NCI-H2081 treated with DMSO at 0.1 percent for 48 hours (cell line): Measurements from ENCODE around the gene RPS6KA3.

Source experiments
- DNase-seq: peaks from one replicate; lab custom pipeline; 2025; lab: John Stamatoyannopoulos, UW

Gene RPS6KA3

GRCh38 chrX:20266810-20267606, at the start of gene RPS6KA3:
RPS6KA3 (minus strand) TSS chrX:20266909; CDS start chrX:20266632, 277 bp downstream.
- DNase-seq: peak; percentile 75

DNA sequence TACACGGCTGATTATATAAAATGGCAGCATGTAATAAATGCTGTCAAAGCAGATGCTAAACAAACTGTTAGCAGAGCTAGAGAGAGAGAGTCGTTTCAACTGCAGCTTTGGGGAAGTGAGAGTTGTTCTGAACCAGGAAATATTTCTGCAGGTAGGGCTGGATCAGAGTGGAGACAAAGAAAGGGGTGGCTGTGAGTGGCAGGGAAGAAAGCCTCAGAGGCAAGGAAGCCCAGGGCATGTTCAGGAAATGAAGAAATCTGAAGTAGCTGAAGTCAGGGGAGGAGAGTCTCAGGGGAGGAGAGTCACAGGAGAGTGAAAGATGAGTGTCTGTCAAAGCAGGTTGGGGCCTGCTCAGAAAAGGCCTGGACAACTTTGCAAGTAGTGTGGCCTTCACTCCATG, 48.4 kb upstream of the RPS6KA3 start:
- DNase-seq: no peak

- DNase-seq: no peak
Measured at GRCh38 chrX:20313899-20314298, 47.2 kb upstream of the RPS6KA3 start.

GRCh38 chrX:20312018-20312417, 45.3 kb upstream of the RPS6KA3 start:
- no peak for DNase-seq

- no peak for DNase-seq
Measured at GRCh38 chrX:20311505-20311904, 44.8 kb upstream of the RPS6KA3 start.

DNA sequence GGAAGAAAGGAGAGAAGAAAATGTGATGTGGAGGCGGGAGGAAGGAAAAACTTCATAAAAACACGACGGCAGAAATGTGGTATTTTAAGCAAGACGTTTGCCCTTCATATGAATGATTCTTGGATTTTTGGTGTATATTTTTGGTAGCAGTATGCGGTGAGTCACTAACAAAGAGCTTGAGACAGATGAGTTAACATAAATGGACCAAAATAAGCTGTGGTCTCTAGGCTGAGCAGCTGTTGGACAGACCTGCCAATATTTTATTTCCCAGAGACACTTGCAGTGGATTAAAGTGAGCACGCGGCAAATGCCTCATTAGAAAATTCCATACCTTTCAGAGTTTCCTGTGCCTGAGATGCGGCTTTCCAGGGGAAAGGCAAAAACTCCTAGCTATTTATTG, 43.1 kb upstream of the RPS6KA3 start:
- DNase-seq: no peak

GRCh38 chrX:20306668-20307067, 40.0 kb upstream of the RPS6KA3 start:
- DNase-seq: no peak

DNA sequence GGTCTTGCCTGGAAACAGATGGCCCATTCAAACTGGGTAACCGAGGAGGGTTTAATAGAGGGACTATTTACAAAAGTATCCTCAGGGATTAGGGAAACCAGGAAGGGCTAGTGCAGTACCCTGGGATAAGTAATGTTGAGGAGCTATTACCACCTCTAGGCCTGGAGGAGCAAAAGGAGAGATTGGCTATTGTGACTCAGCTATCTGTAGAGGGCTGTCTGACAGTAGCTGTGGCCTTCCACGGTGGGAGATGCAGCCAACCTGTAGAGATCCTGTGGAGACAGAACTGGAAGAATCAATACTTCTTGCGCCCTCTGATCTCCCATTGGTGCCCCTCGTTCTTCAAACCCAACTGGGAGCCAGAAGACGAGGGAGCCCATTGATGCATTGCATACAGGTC, 34.1 kb upstream of the RPS6KA3 start:
- no peak for DNase-seq

- DNase-seq: no peak
Measured at GRCh38 chrX:20294957-20295356, 28.2 kb upstream of the RPS6KA3 start.

GRCh38 chrX:20294284-20294683, 27.6 kb upstream of the RPS6KA3 start:
- no peak for DNase-seq

- DNase-seq: no peak
Measured at GRCh38 chrX:20285511-20285910, 18.8 kb upstream of the RPS6KA3 start.

- no peak for DNase-seq
Measured at GRCh38 chrX:20284992-20285391, 18.3 kb upstream of the RPS6KA3 start.

DNA sequence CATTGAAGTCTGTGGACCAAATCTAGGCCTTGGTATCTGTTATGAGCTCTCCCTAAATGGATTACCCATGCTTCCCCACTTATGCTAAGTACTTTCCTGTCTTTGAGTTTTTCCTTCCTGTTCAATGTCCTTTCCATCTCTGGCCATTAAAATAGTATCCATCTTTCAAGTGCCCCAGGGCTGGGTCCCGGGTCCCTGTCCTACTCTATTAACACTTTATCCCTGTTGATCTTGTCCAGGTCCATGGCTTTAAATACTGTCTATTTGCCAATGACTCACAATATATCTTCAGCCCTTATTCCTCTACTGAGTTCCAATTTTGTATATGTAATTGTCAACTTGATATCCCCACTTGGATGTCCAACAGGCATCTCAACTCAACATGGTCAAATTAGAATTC, 17.7 kb upstream of the RPS6KA3 start:
- no peak for DNase-seq

DNA sequence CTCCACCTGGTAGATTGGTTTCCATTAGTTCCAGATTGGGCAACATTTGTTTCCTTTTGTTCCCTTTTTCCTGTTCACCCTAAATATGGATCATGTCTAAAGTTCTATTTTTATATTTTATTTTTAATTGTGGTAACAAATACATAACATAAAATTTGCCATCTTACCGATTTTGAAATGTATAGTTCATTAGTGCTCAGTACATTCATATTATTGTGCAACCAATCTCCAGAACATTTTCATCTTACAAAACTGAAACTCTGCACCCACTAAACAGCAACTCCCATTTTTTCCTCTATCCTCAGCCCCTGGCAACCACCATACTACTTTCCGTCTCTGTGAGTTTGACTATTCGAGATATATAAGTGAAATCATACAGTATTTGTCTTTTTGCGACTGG, 14.2 kb upstream of the RPS6KA3 start:
- no peak for DNase-seq

DNA sequence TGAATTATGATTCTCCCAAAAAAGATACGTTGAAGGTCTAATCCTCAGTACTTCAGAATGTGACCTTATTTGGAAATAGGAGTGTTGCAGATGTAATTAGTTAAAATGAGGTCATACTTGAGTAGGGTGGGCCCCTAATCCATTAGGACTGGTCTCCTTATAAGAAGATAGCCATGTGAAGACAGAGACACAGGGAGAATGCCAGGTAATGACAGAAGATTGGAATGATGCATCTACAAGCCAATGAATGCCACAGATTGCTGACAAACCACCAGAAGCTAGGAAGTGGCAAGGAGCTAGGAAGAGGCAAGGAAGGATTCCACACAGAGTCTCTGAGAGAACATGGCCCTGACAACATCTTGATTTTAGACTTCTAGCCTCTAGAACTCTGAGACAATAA, 7.4 kb upstream of the RPS6KA3 start:
- DNase-seq: no peak

GRCh38 chrX:20271730-20272129, 5.0 kb upstream of the RPS6KA3 start:
- DNase-seq: no peak

GRCh38 chrX:20271186-20271585, 4.5 kb upstream of the RPS6KA3 start:
- no peak for DNase-seq

DNA sequence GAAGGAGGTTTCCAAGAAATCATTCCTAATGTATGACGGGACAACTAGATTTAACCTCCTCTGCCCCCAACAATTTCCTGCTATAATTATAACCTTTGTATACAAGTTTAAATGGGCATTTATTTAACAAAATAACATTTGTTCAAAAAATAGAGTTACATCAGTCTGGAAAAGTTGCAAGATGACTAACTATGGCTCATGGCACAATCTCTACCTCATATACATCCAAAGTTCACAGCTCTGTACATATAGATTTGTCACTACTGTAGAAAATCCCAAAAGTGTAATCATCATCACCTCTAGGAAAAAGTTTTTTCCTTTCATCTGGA, 3.8 kb upstream of the RPS6KA3 start:
- no peak for DNase-seq

GRCh38 chrX:20269848-20270561, 3.3 kb upstream of the RPS6KA3 start:
- no peak for DNase-seq

DNA sequence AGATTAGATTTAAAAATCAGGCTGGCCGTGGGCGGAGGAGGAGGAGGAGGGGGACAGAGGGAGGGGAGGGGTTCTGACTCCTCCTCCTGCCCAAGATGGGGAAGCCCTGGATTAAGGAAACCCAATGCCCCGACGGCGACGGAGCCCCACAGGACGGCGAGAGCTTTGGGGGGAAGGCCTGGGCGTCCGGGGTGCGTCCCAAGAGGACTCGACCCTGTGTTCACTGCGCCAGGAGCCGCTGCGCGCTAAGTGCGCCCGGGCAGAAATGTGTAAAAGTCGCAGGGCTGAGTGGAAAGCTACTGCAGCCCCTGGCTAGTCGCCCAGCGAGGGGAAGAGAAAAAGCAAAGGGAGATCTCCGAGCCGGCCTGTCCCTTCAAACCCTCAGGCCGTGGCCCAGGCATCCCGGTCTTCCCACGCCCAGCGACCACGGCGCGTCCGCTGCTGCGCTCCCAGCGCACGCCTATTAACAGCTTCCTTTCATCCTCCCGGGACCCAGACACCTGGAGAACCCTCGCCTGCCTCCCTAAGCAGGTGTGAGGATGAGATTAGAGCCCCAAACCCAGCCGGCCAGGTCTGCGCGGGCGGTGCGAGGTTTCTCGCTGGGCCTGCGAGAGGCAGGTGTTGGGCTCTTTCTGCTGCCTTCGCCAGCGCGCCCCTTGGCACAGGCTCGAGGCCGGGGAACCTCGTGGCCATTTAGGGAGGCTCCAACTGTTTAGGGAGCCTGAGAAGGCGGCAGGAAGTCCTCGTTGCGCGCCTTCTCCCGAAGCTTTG, 1.4 kb upstream of the RPS6KA3 start:
- no peak for DNase-seq

DNA sequence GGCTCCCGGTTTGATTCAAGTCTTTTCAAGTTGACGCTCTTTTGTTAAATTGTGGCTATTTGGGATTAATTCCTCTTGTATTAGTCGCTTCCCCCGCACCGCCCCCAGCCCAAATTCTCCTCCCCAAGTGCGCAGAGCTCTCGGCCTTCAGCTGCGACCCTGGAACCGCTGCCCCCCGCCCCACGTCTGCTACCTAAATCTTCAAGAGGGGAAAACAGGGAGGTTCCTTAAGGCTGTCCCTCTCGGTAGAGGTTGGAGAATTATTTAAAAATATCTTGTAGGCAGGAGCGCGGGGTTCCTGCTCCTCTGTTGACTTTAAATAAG, 860 bp upstream of the RPS6KA3 start:
- DNase-seq: no peak

- DNase-seq: no peak
Measured at GRCh38 chrX:20265726-20266681, 705 bp downstream of the RPS6KA3 start.
